ENCODE results near the gene TMC6. TPM values are rescaled to one million over a fixed set of nuclear protein-coding genes. Genes with fewer than 3 reads are reported as not detected.

Gene TMC6
- total RNA-seq, 2 donors from 2014 or later = 609 to 822 TPM

- H3K9me3 ChIP-seq (ENCODE audit: control insufficient read depth, low read length, poor library complexity, severe bottlenecking) = no peaks in the 10 kb centered on the region
- Mint-ChIP-seq H3K36me3 (ENCODE audit: low read depth) (peaks cover 3% of the 10 kb centered on the region), H3K4me1 (peaks cover 36% of the 10 kb centered on the region), H3K27me3 (no peaks in the 10 kb centered on the region), H3K27ac (peak overlapping the region; percentile 92), H3K4me3 (no peak overlapping the region)
- ATAC-seq (peak; percentile 4), DNase-seq (no peak)
Measured at GRCh38 chr17:78111727-78112517, 16.6 kb downstream of the TMC6 start.

DNA sequence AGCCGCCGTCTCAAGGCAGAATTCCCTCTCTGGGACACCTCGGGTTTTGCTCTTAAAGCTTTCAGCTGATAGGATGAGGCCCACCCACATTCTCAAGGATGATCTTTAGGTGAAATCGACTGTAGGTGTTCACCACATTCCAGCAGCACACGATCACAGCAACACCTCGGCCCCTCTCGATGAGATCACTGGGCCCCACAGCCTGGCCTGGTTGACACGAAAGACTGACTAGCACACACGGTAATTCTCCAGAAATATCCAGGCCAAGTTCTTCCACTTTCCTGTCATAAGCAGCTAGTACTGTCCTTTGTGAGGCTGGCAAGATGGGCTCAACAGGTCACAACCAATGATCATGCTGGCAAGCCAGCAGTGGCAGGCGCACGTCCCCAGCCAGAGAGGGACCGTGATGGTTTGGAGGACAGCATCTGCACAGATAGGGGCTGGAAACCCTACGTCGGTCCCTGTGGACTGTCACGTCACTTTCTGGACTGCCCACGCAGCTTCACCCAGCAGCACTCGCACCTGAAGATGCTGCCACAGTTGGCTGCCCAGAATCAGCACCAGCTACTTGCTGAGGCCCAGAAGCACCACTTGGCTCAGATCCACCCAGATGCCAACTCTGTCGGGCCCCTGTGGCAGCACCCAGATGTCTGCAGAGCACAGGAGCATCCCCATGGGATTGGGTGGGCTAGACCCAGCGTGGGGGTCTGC is 17.4 kb downstream of the TMC6 start:
- peak overlapping the region; percentile 5 for H3K4me3 Mint-ChIP-seq

DNA sequence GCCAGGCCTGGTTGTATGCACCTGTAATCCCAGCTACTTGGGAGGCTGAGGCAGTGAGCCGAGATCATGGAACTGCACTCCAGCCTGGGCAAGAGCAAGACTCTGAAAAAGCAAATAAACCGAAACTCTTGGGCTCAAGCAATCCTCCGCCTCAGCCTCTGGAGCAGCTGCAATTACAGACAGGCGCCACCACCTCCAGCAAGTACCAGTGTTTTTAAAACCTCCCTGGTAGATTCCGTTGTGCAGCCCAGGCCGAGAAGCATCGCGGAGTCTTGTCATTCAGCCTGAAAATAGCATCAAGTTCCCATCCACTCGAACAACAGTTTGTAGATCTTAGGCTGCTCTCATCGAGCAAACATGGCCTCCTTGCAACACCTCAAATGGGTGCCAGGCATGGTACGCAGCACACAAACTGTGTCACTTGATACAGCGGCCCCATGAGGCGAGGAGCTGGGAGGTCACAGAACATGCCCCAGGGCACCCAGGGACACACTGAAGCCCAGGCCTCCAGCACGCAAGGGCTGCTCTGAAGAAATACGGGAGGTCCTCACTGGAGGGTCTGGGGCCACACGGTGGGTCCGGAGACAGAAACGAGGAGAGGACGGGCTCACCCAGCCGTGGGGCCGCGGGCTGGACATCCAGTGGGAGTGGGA is 18.1 kb downstream of the TMC6 start:
- no peak for DNase-seq
- Mint-ChIP-seq H3K4me1 (peaks cover 35% of the 10 kb centered on the region), H3K36me3 (ENCODE audit: low read depth) (peaks cover 3% of the 10 kb centered on the region), H3K27ac (peak overlapping the region; percentile 80), H3K27me3 (no peaks in the 10 kb centered on the region), H3K4me3 (no peak overlapping the region)
- no peaks in the 10 kb centered on the region for H3K9me3 ChIP-seq (ENCODE audit: control insufficient read depth, low read length, poor library complexity, severe bottlenecking)
- no peak for ATAC-seq

More for the DNA sequence above, 17.4 kb downstream of the TMC6 start:
- Mint-ChIP-seq H3K36me3 (ENCODE audit: low read depth) (peaks cover 3% of the 10 kb centered on the region), H3K27me3 (no peaks in the 10 kb centered on the region), H3K4me1 (peaks cover 35% of the 10 kb centered on the region), H3K27ac (peak overlapping the region; percentile 80)
- no peaks in the 10 kb centered on the region for H3K9me3 ChIP-seq (ENCODE audit: control insufficient read depth, low read length, poor library complexity, severe bottlenecking)
- ATAC-seq = no peak
- no peak for DNase-seq

- no peak for ATAC-seq
- Mint-ChIP-seq H3K4me3 (no peak overlapping the region), H3K36me3 (ENCODE audit: low read depth) (peaks cover 3% of the 10 kb centered on the region), H3K4me1 (peaks cover 28% of the 10 kb centered on the region), H3K27ac (no peak overlapping the region), H3K27me3 (no peaks in the 10 kb centered on the region)
- no peak for DNase-seq
- H3K9me3 ChIP-seq (ENCODE audit: control insufficient read depth, low read length, poor library complexity, severe bottlenecking) = no peaks in the 10 kb centered on the region
Measured at GRCh38 chr17:78109489-78109761, 19.1 kb downstream of the TMC6 start.

- peak overlapping the region; percentile 77 for H3K27ac Mint-ChIP-seq
- H3K36me3 Mint-ChIP-seq (ENCODE audit: low read depth) = peaks cover 3% of the 10 kb centered on the region
- no peaks in the 10 kb centered on the region for H3K27me3 Mint-ChIP-seq
- ATAC-seq (no peak), DNase-seq (no peak)
- H3K4me3 Mint-ChIP-seq = peak overlapping the region; percentile 36
- peaks cover 23% of the 10 kb centered on the region for H3K4me1 Mint-ChIP-seq
- H3K9me3 ChIP-seq (ENCODE audit: control insufficient read depth, low read length, poor library complexity, severe bottlenecking) = no peaks in the 10 kb centered on the region
Measured at GRCh38 chr17:78108726-78109488, 19.6 kb downstream of the TMC6 start.

- Mint-ChIP-seq H3K4me3 (peak overlapping the region; percentile 36), H3K4me1 (peaks cover 16% of the 10 kb centered on the region), H3K27me3 (no peaks in the 10 kb centered on the region), H3K27ac (peak overlapping the region; percentile 77), H3K36me3 (ENCODE audit: low read depth) (peaks cover 3% of the 10 kb centered on the region)
- ATAC-seq = no peak
- no peaks in the 10 kb centered on the region for H3K9me3 ChIP-seq (ENCODE audit: control insufficient read depth, low read length, poor library complexity, severe bottlenecking)
- no peak for DNase-seq
Measured at GRCh38 chr17:78107976-78108725, 20.4 kb downstream of the TMC6 start.

GRCh38 chr17:78107457-78107856 is 21.1 kb downstream of the TMC6 start:
- no peak for DNase-seq
- Mint-ChIP-seq H3K36me3 (ENCODE audit: low read depth) (peaks cover 1% of the 10 kb centered on the region), H3K27ac (peak overlapping the region; percentile 77), H3K4me1 (peaks cover 12% of the 10 kb centered on the region), H3K27me3 (no peaks in the 10 kb centered on the region), H3K4me3 (no peak overlapping the region)
- no peaks in the 10 kb centered on the region for H3K9me3 ChIP-seq (ENCODE audit: control insufficient read depth, low read length, poor library complexity, severe bottlenecking)
- ATAC-seq = no peak

- DNase-seq (no peak), ATAC-seq (no peak)
- Mint-ChIP-seq H3K4me1 (peaks cover 12% of the 10 kb centered on the region), H3K4me3 (no peak overlapping the region), H3K36me3 (ENCODE audit: low read depth) (no peaks in the 10 kb centered on the region), H3K27ac (no peak overlapping the region), H3K27me3 (no peaks in the 10 kb centered on the region)
- H3K9me3 ChIP-seq (ENCODE audit: control insufficient read depth, low read length, poor library complexity, severe bottlenecking) = no peaks in the 10 kb centered on the region
Measured at GRCh38 chr17:78106211-78106610, 22.3 kb downstream of the TMC6 start.

GRCh38 chr17:78105551-78105950 is 23.0 kb downstream of the TMC6 start:
- Mint-ChIP-seq H3K4me1 (peaks cover 8% of the 10 kb centered on the region), H3K36me3 (ENCODE audit: low read depth) (no peaks in the 10 kb centered on the region), H3K27ac (no peak overlapping the region), H3K27me3 (no peaks in the 10 kb centered on the region), H3K4me3 (no peak overlapping the region)
- no peaks in the 10 kb centered on the region for H3K9me3 ChIP-seq (ENCODE audit: control insufficient read depth, low read length, poor library complexity, severe bottlenecking)
- ATAC-seq (no peak), DNase-seq (no peak)

DNA sequence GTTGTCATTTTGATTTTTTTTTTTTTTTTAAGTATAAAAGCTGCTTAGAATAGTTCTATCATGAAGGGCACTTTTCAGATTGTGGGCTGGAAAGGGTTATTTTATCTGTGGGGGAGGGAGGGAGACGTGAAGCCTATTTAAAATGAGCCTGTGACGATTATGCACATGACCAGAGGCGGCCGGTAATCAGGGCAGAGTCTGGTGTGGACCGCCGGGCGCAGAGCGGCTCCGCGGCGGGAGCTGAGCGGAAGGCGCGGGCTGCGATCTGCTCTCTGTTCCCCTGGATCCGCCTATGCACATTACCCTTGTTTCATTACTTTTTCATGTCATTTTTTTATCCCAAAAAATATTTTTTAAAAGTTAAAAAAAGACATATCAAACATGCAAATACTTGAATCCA is 23.5 kb downstream of the TMC6 start:
- Mint-ChIP-seq H3K27me3 (no peaks in the 10 kb centered on the region), H3K4me1 (peaks cover 6% of the 10 kb centered on the region), H3K27ac (no peak overlapping the region), H3K4me3 (no peak overlapping the region), H3K36me3 (ENCODE audit: low read depth) (no peaks in the 10 kb centered on the region)
- H3K9me3 ChIP-seq (ENCODE audit: control insufficient read depth, low read length, poor library complexity, severe bottlenecking) = no peaks in the 10 kb centered on the region
- DNase-seq (no peak), ATAC-seq (no peak)

GRCh38 chr17:78104540-78104941 is 24.0 kb downstream of the TMC6 start:
- no peak overlapping the region for H3K4me3 Mint-ChIP-seq
- ATAC-seq = no peak
- no peaks in the 10 kb centered on the region for H3K9me3 ChIP-seq (ENCODE audit: control insufficient read depth, low read length, poor library complexity, severe bottlenecking)
- no peak for DNase-seq
- no peak overlapping the region for H3K27ac Mint-ChIP-seq
- H3K36me3 Mint-ChIP-seq (ENCODE audit: low read depth) = no peaks in the 10 kb centered on the region
- H3K4me1 Mint-ChIP-seq = peaks cover 8% of the 10 kb centered on the region
- H3K27me3 Mint-ChIP-seq = no peaks in the 10 kb centered on the region

GRCh38 chr17:78103311-78103710 is 25.2 kb downstream of the TMC6 start:
- H3K27me3 Mint-ChIP-seq = no peaks in the 10 kb centered on the region
- H3K27ac Mint-ChIP-seq = no peak overlapping the region
- peaks cover 5% of the 10 kb centered on the region for H3K4me1 Mint-ChIP-seq
- no peaks in the 10 kb centered on the region for H3K9me3 ChIP-seq (ENCODE audit: control insufficient read depth, low read length, poor library complexity, severe bottlenecking)
- no peak overlapping the region for H3K4me3 Mint-ChIP-seq
- H3K36me3 Mint-ChIP-seq (ENCODE audit: low read depth) = no peaks in the 10 kb centered on the region
- ATAC-seq (no peak), DNase-seq (no peak)

Data from T-helper 17 cell (primary cell).